Stomach (tissue), 9 donors: ENCODE measurements around the gene DHODH. TPM values are rescaled to one million over a fixed set of nuclear protein-coding genes. Genes with fewer than 3 reads are reported as not detected.
"Not testable (repeated sequence)": the region's sequence is repeated elsewhere in the genome, so short reads cannot be mapped to it uniquely, and the experiment has no call there.

Experiments
- DNase-seq, 2 donors: peaks; one replicate each; pipeline versions ENCODE4 v3.0.0 to v3.0.0-alpha.2; 2013 to 2019
- H3K27ac ChIP-seq, 5 donors: fragments of 200-600 bp in 4 of 5; sonication (generic) in 4 of 5; one replicate each; pipeline ENCODE4 v1.5.1; 2013 to 2019; ENCODE audit warnings: mild to moderate bottlenecking in 1 of 5, moderate library complexity in 1 of 5
- H3K27me3 ChIP-seq, 3 donors: fragments of 200-600 bp; sonication (generic); one replicate each; pipeline ENCODE4 v1.5.1; 2017 to 2019; ENCODE audit warnings: mixed run types in 1 of 3
- H3K36me3 ChIP-seq, 4 donors: fragments of 200-600 bp; sonication (generic); 1 replicate in 3 of 4; 2 replicates in 1 of 4; pipeline ENCODE4 v1.5.1; 2016 to 2019
- H3K4me1 ChIP-seq, 4 donors: fragments of 200-600 bp; sonication (generic); one replicate each; pipeline ENCODE4 v1.5.1; 2016 to 2019
- H3K4me3 ChIP-seq, 4 donors: fragments of 200-600 bp; sonication (generic) in 3 of 4; one replicate each; pipeline ENCODE4 v1.5.1; 2016 to 2019; ENCODE audit warnings: mild to moderate bottlenecking in 1 of 4
- H3K9me3 ChIP-seq, 4 donors: fragments of 200-600 bp; sonication (generic); one replicate each; pipeline ENCODE4 v1.5.1; 2016 to 2019
- CTCF ChIP-seq, 7 experiments: fragments of 450-650 bp in 4 of 7; fragments of 200-600 bp in 3 of 7; sonication (generic) in 3 of 7; IDR thresholded peaks; one replicate each; pipeline ENCODE4 v1.5.1; 2016 to 2019; ENCODE audit warnings: antibody characterized with exemption in 7 of 7, control low read depth in 2 of 7, mild to moderate bottlenecking in 1 of 7
- EP300 ChIP-seq: sonication (generic); formaldehyde crosslinking; IDR thresholded peaks from one replicate; pipeline ENCODE4 v1.6.1; 2017; ENCODE audit warnings: antibody characterized with exemption
- POLR2A ChIP-seq, 4 donors: fragments of 450-650 bp; IDR thresholded peaks; one replicate each; pipeline ENCODE4 v1.6.1; 2016; ENCODE audit warnings: antibody characterized with exemption in 4 of 4, control low read depth in 2 of 4, mild to moderate bottlenecking in 1 of 4, moderate library complexity in 1 of 4
- POLR2AphosphoS5 ChIP-seq, 3 donors: sonication (generic); formaldehyde crosslinking; IDR thresholded peaks; one replicate each; pipeline ENCODE4 v1.6.1; 2016; ENCODE audit warnings: antibody characterized with exemption in 3 of 3
- WGBS, 5 donors: extraction: QIAGEN DNeasy Blood & Tissue Kit in 3 of 5; methylation state at CpG; one replicate each; pipeline versions ENCODE4 v1.1.5 to v1.1.7; 2013 to 2018; 5-methylcytosine and 5-hydroxymethylcytosine counted together
- intact Hi-C: fragments of 100-400 bp; cut with DNase I; formaldehyde crosslinking; loops from one replicate; pipeline ENCODE4 v1.15.1; 2023; ENCODE audit warnings: low total_unique reads
- polyA plus RNA-seq, 3 donors: library from polyadenylated mRNA; stranded (reverse); fragments of 200-250 nt; gene quantifications; one replicate each; pipeline ENCODE4 v1.2.3, GENCODE V29; 2013
- small RNA-seq, 4 donors: library from RNA; depleted of rRNA; stranded (forward); fragments of <200 nt; gene quantifications; one replicate each; pipeline ENCODE3, GENCODE V24; 2016
- total RNA-seq, 5 donors: library from RNA; depleted of rRNA; stranded (reverse); fragments of >200 nt; gene quantifications; one replicate each; pipeline versions ENCODE4 v1.1.0 to v1.2.3, GENCODE V29; 2014 to 2016
- donor health status: healthy with polysubstance abuse.
- donor health status: Bipolar disorder and iron deficiency.
- donor health status: healthy.

DHODH gene
- total and polyA plus RNA-seq, 8 donors: 1.2 to 6.0 (median 3.7) TPM; not detected in 1

- H3K4me1 ChIP-seq: peaks cover 7 to 36% (median 19%) of the 10 kb centered on the region in 4 donors
- no peak overlapping the region for H3K27ac ChIP-seq
- WGBS, 5 donors: 59 to 69% (median 64%) methylated on average over 4 of the region's 4 CpGs
- no peaks in the 10 kb centered on the region for H3K27me3 ChIP-seq
- peaks cover 0 to 8% (median 3%) of the 10 kb centered on the region in 4 donors for H3K36me3 ChIP-seq
- intact Hi-C loops: no loop called here
- H3K9me3 ChIP-seq: no peaks in the 10 kb centered on the region
- DNase-seq: no peak
- no peak for TF ChIP-seq EP300
- TF ChIP-seq POLR2A (IDR thresholded peaks at IDR 0.05): no peak
- no peak for TF ChIP-seq CTCF (IDR thresholded peaks at IDR 0.05)
- no peak for TF ChIP-seq POLR2AphosphoS5 (IDR thresholded peaks at IDR 0.05)
- no peak overlapping the region for H3K4me3 ChIP-seq
These were observed 60.4 kb downstream of the DHODH start for GRCh38 chr16:72068930-72069329.

GRCh38 chr16:72072514-72073342 is 64.2 kb downstream of the DHODH start:
- intact Hi-C loops: no loop called here
- Histone ChIP-seq H3K4me3 (no peak overlapping the region), H3K27me3 (no peaks in the 10 kb centered on the region), H3K27ac (peak overlapping the region in 4 of 5 donors; percentile 44 to 68 (median 62)), H3K4me1 (peaks cover 16 to 52% (median 29%) of the 10 kb centered on the region in 4 donors), H3K36me3 (peaks cover 0 to 3% (median 1%) of the 10 kb centered on the region in 4 donors), H3K9me3 (no peaks in the 10 kb centered on the region)
- peak in 1 of 3 donors; percentile 46 for TF ChIP-seq POLR2AphosphoS5 (IDR thresholded peaks at IDR 0.05)
- TF ChIP-seq CTCF (IDR thresholded peaks at IDR 0.05): no peak
- DNase-seq: peak in 1 of 2 donors; percentile 58
- WGBS, 5 donors: 23 to 41% (median 30%) methylated on average over 12 of the region's 12 CpGs

- intact Hi-C loops: no loop called here
- Histone ChIP-seq H3K4me3 (no peak overlapping the region), H3K36me3 (peaks cover 0 to 12% (median 5%) of the 10 kb centered on the region in 4 donors), H3K4me1 (peaks cover 16 to 49% (median 29%) of the 10 kb centered on the region in 4 donors), H3K27me3 (no peaks in the 10 kb centered on the region), H3K9me3 (no peaks in the 10 kb centered on the region), H3K27ac (peak overlapping the region in 3 of 5 donors; percentile 60 to 75 (median 68))
- TF ChIP-seq POLR2AphosphoS5 (IDR thresholded peaks at IDR 0.05) (no peak), CTCF (IDR thresholded peaks at IDR 0.05) (no peak), EP300 (no peak), POLR2A (IDR thresholded peaks at IDR 0.05) (no peak)
- peak; percentile 21 to 31 for DNase-seq
- 45 to 64% (median 50%) methylated on average over 7 to 8 of the region's 8 CpGs for WGBS, 5 donors
These were observed 65.2 kb downstream of the DHODH start for GRCh38 chr16:72073560-72074230.

GRCh38 chr16:72075067-72075466 is 66.5 kb downstream of the DHODH start:
- 21 to 39% (median 26%) methylated on average over 1 to 2 of the region's 6 CpGs for WGBS, 5 donors
- DNase-seq, H3K9me3 ChIP-seq, H3K4me3 ChIP-seq, H3K27me3 ChIP-seq, intact Hi-C loops: not testable (repeated sequence)
- Histone ChIP-seq H3K4me1 (peaks cover 16 to 39% (median 29%) of the 10 kb centered on the region in 4 donors), H3K27ac (peak overlapping the region in 4 of 5 donors; percentile 26 to 75 (median 64)), H3K36me3 (peaks cover 0 to 12% (median 5%) of the 10 kb centered on the region in 4 donors)

Small RNA genes within 50 kb of the gene (small RNA-seq; reads per million reads assigned to genes)
- 0 reads per million in 4 donors for gene RPL39P31

Other genes starting within 250 kb of the DHODH start
- 100 to 1,000 TPM; 108 to 198 (median 174) TPM for gene AP1G1, start 199.9 kb upstream of the DHODH start, total RNA-seq
- 10 to 100 TPM; 11.7 to 18.8 (median 12.8) TPM for gene AP1G1, start 199.9 kb upstream of the DHODH start, polyA plus RNA-seq
- 10 to 100 TPM in 3 of 5 donors, 1 to 10 TPM in 2; 8.5 to 33.4 (median 16.9) TPM for gene ATXN1L, start 162.8 kb upstream of the DHODH start, total RNA-seq
- 1 to 10 TPM; 4.2 to 9.3 (median 7.2) TPM for gene ATXN1L, start 162.8 kb upstream of the DHODH start, polyA plus RNA-seq
- 100 to 1,000 TPM in 1 of 5 donors, 1 to 10 TPM in 3, under 1 TPM in 1; 0.45 to 240 (median 5.8) TPM for gene ZNF821, start 124.6 kb upstream of the DHODH start, total RNA-seq
- 1 to 10 TPM; 3.5 to 5.3 (median 5.2) TPM for gene ZNF821, start 124.6 kb upstream of the DHODH start, polyA plus RNA-seq
- 100 to 1,000 TPM; 159 to 270 (median 222) TPM for gene IST1, start 113.2 kb upstream of the DHODH start, total RNA-seq
- gene IST1, start 113.2 kb upstream of the DHODH start, polyA plus RNA-seq: 100 to 1,000 TPM in 1 of 3 donors, 10 to 100 TPM in 2; 76.0 to 141 (median 83.9) TPM
- 1 to 10 TPM in 1 of 5 donors, under 1 TPM in 1, not detected in 3; 0.92 to 5.3 TPM for gene PKD1L3, start 8.3 kb upstream of the DHODH start, total RNA-seq
- under 1 TPM in 1 of 3 donors, not detected in 2; 0.15 TPM for gene PKD1L3, start 8.3 kb upstream of the DHODH start, polyA plus RNA-seq
- gene HP, start 45.8 kb downstream of the DHODH start, total RNA-seq: 1 to 10 TPM in 2 of 5 donors, not detected in 3; 3.3 to 8.8 TPM
- gene HP, start 45.8 kb downstream of the DHODH start, polyA plus RNA-seq: 1 to 10 TPM; 1.6 to 8.0 (median 2.9) TPM
- gene HPR, start 54.5 kb downstream of the DHODH start, total RNA-seq: 1 to 10 TPM in 1 of 5 donors, under 1 TPM in 1, not detected in 3; 0.55 to 8.7 TPM
- 1 to 10 TPM in 1 of 3 donors, under 1 TPM in 1, not detected in 1; 0.43 to 1.5 TPM for gene HPR, start 54.5 kb downstream of the DHODH start, polyA plus RNA-seq
- gene TXNL4B, start 84.9 kb downstream of the DHODH start, total RNA-seq: 10 to 100 TPM in 2 of 5 donors, 1 to 10 TPM in 2, under 1 TPM in 1; 0.87 to 23.3 (median 4.5) TPM
- 1 to 10 TPM; 6.4 to 8.0 (median 6.7) TPM for gene TXNL4B, start 84.9 kb downstream of the DHODH start, polyA plus RNA-seq
- 100 to 1,000 TPM in 1 of 5 donors, 10 to 100 TPM in 4; 11.1 to 153 (median 58.9) TPM for gene DHX38, start 85.1 kb downstream of the DHODH start, total RNA-seq
- gene DHX38, start 85.1 kb downstream of the DHODH start, polyA plus RNA-seq: 10 to 100 TPM; 21.4 to 35.9 (median 24.8) TPM
- gene PMFBP1, start 163.4 kb downstream of the DHODH start, total RNA-seq: 1 to 10 TPM in 2 of 5 donors, under 1 TPM in 2, not detected in 1; 0.29 to 9.8 (median 1.2) TPM
- 1 to 10 TPM in 1 of 3 donors, under 1 TPM in 2; 0.65 to 1.1 (median 0.92) TPM for gene PMFBP1, start 163.4 kb downstream of the DHODH start, polyA plus RNA-seq